Endothelial cell (in vitro differentiated cells): Measurements from ENCODE around the gene HIPK4. TPM values are rescaled to one million over a fixed set of nuclear protein-coding genes. Genes with fewer than 3 reads are reported as not detected.

Experiments
- DNase-seq: peaks from one replicate; pipeline ENCODE4 v3.0.0; 2021; ENCODE audit warnings: low spot score
- H3K27ac Mint-ChIP-seq: one replicate; pipeline ENCODE4 v1.8.0; 2021; ENCODE audit warnings: mixed read lengths, inconsistent platforms; ENCODE audit not compliant: unreplicated experiment
- H3K27me3 Mint-ChIP-seq: one replicate; pipeline ENCODE4 v1.8.0; 2021; ENCODE audit warnings: mild to moderate bottlenecking, moderate library complexity, mixed read lengths, inconsistent platforms; ENCODE audit not compliant: unreplicated experiment
- H3K36me3 Mint-ChIP-seq: one replicate; pipeline ENCODE4 v1.8.0; 2021; ENCODE audit warnings: mild to moderate bottlenecking, low read depth, mixed read lengths, inconsistent platforms; ENCODE audit not compliant: unreplicated experiment
- H3K4me1 Mint-ChIP-seq: one replicate; pipeline ENCODE4 v1.8.0; 2021; ENCODE audit warnings: mild to moderate bottlenecking, mixed read lengths, inconsistent platforms; ENCODE audit not compliant: unreplicated experiment
- H3K4me3 Mint-ChIP-seq: one replicate; pipeline ENCODE4 v1.8.0; 2021; ENCODE audit warnings: mild to moderate bottlenecking, mixed read lengths, inconsistent platforms; ENCODE audit not compliant: unreplicated experiment
- H3K9me3 Mint-ChIP-seq: one replicate; pipeline ENCODE4 v1.8.0; 2021; ENCODE audit warnings: mixed read lengths, inconsistent platforms; ENCODE audit not compliant: unreplicated experiment
- total RNA-seq: library from RNA; stranded (reverse); fragmentation: NEBNext Ultra II Directional; extraction: Animal tissue kit (Norgen Biotek cat#: 25700); gene quantifications from one replicate; pipeline ENCODE4 v1.2.1, GENCODE V29; 2021; ENCODE audit not compliant: unreplicated experiment
- TF ChIP-seq, protein P1 (sequence below): fragments of 200-600 bp; sonication (generic); IDR thresholded peaks from one replicate; pipeline ENCODE4 v1.5.0; 2021; ENCODE audit warnings: antibody characterized with exemption; ENCODE audit not compliant: unreplicated experiment

Gene HIPK4
- total RNA-seq, 1 donor from 2014 or later, result not detected

DNA sequence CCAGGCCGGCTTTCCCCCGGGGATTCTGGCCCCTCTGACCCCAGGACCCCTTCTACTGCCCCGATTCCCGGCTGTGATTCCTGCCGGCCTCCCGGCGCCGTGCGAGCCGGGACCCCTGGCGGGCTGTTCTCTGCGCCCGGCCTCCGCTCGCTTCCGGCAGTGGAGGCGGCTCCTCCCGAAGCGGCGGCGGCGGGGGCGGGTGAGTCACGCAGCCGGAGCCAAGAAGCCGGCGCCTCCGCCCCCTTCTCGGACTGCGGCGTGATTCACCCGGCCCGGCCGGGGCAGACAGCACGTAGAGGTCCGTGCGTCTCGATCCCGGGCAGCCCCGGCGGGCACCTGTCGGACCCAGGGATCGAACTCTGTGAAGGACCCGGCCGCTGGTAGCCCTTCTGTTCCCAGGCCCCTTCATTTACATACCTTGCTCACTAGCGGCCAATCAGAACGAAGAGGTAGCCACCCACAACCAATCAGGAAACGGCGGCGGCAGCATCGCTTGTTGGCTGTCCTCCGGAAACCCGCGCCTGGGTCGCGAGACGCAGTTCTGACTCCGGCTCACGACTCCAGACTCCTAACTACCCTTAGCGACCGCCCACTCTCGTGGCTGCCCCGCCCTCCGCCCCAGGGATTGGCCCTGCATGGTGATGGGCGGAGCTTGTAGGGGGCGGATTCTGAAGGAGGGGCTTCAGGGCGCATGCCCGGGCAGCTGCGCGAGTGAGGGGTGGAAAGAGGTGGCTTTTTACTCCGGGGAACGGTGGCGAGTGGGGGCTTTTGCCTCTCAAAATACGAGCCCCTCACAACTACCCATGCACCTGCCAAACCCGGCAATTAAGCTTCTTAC is 35.7 kb upstream of the HIPK4 start, which contains the start of gene SERTAD1:
Gene SERTAD1, minus strand, starts transcription at position 543 of the 838 bp plus-strand sequence. CDS start 2,446 bp downstream, outside the sequence.
- Mint-ChIP-seq H3K27ac (peak within 1 kb of the TSS; percentile 99), H3K4me1 (peaks cover 11% of the 10 kb centered on the region), H3K4me3 (peak within 1 kb of the TSS; percentile 94), H3K9me3 (no peaks in the 10 kb centered on the region), H3K36me3 (peaks cover 4% of the 10 kb centered on the region), H3K27me3 (peaks cover 14% of the 10 kb centered on the region)
- TF ChIP-seq, protein P1, sequence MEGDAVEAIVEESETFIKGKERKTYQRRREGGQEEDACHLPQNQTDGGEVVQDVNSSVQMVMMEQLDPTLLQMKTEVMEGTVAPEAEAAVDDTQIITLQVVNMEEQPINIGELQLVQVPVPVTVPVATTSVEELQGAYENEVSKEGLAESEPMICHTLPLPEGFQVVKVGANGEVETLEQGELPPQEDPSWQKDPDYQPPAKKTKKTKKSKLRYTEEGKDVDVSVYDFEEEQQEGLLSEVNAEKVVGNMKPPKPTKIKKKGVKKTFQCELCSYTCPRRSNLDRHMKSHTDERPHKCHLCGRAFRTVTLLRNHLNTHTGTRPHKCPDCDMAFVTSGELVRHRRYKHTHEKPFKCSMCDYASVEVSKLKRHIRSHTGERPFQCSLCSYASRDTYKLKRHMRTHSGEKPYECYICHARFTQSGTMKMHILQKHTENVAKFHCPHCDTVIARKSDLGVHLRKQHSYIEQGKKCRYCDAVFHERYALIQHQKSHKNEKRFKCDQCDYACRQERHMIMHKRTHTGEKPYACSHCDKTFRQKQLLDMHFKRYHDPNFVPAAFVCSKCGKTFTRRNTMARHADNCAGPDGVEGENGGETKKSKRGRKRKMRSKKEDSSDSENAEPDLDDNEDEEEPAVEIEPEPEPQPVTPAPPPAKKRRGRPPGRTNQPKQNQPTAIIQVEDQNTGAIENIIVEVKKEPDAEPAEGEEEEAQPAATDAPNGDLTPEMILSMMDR, result peak; percentile 94
- peak; percentile 100 for DNase-seq

DNA sequence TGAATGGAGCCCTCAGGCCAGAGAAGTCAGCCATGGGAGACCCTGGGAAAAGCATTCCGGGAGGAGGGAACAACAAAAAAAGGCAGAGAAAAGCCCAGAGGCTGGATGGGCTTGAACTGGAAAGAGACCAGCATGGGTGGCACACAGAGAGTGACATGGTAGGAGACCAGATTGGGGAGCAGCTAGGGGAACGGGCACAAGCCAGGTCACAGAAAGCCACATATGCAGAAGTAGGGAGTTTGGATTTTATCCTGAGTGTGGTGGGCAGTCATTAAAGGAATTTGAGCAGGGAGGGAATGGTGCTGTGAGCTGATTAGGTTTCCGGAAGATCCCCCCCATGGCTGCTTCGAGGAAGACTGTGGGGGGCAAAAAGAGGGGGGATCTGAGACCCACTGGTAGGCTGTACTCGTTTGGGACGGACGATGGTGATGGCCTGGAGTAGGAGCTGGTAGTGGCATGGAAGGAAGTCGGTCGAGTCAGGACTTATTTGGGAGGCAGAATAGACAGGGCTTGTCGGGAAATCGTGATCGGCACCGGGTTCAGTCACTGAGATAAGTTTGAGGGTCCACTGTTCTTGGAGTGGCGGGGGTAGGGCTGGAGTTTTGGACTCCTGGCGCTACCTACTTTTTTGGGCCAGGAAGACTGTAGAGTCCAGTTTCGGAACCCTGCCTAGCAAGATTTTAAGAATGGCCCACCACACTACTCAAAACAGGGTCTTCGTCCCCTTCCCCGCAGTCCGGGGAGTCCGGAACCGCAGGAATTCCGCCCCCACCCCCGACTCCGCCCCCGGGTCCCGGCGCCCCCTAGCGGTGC is 34.9 kb upstream of the HIPK4 start:
- Mint-ChIP-seq H3K27me3 (peaks cover 14% of the 10 kb centered on the region), H3K4me1 (peaks cover 11% of the 10 kb centered on the region), H3K27ac (peak overlapping the region; percentile 99), H3K4me3 (peak overlapping the region; percentile 94), H3K9me3 (no peaks in the 10 kb centered on the region), H3K36me3 (peaks cover 4% of the 10 kb centered on the region)
- DNase-seq, result no peak
- TF ChIP-seq, protein P1, result no peak

DNA sequence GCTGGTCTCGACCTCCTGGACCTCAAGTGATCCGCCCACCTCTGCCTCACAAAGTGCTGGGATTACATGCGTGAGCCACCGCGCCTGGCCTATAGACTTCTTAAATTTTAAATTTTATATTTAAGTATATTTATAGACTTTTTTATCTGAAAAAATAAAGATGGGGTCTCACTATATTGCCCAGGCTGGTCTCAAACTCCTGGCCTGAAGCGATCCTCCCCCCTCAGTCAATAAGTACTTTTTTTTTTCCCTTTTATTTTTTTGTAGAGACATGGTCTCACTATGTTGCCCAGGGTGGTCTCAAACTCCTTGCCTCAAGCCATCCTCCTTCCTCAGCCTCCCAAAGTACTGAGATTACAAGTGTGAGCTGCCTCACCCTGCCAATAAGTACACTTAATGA is 34.0 kb upstream of the HIPK4 start:
- peaks cover 19% of the 10 kb centered on the region for H3K4me1 Mint-ChIP-seq
- peak overlapping the region; percentile 94 for H3K4me3 Mint-ChIP-seq
- TF ChIP-seq, protein P1, result no peak
- H3K27me3 Mint-ChIP-seq, result peaks cover 14% of the 10 kb centered on the region
- no peaks in the 10 kb centered on the region for H3K9me3 Mint-ChIP-seq
- H3K27ac Mint-ChIP-seq, result peak overlapping the region; percentile 82
- DNase-seq, result no peak
- peaks cover 4% of the 10 kb centered on the region for H3K36me3 Mint-ChIP-seq

DNA sequence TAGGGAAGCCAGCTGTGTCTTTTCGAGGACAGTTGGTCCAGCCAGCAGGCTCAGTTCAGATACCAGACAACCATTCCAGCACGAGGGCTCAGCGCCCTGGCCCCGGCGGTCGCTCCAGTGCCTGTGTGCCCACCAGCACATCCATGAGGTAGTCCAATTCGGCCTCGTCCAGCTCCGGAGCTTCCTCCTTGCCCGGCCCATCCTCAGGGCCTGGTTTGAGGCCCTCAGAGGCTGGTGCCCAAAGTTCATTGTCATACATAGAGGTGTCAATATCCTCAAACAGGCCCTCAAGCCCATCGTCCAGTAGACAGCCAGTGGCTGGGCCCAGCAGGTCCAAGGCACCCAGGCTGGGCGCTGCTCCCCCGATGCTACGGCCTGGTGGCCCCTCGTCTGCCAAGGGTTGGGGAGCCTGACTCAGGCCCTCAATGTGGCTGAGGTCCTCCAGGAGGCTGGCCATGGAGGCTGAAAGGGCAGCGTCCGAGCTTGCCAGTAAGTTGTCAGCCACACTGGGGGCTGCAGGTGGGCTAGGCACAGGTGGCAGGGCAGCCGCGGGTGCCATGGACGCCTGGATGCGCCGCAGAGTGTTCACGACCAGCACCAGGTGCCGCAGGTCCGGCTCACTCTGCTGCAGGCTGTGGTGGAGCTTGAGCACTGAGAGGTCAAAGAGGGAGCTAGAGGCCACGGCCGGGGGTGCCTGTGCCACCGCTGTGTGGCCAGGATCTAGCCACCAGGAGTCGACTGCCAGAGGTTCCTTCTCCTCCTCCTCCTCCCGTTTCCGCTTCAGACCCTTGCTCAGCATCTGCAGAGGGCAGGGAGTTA is 33.0 kb upstream of the HIPK4 start:
- Mint-ChIP-seq H3K9me3 (no peaks in the 10 kb centered on the region), H3K36me3 (peaks cover 8% of the 10 kb centered on the region), H3K4me3 (no peak overlapping the region), H3K4me1 (peaks cover 28% of the 10 kb centered on the region), H3K27ac (no peak overlapping the region), H3K27me3 (peaks cover 15% of the 10 kb centered on the region)
- TF ChIP-seq, protein P1, result no peak
- DNase-seq, result no peak
